GM04503 (cell line): Measurements from ENCODE around the gene MXD4.
A peak's percentile ranks its signal among the peaks of the same experiment; 100 is the strongest.

Experiments
- DNase-seq: peaks from one replicate; pipeline ENCODE4 v3.0.0-alpha.2; 2012; ENCODE audit warnings: low read depth

MXD4 gene

GRCh38 chr4:2262145-2262943, 435 bp upstream of the MXD4 start:
- peak; percentile 94 for DNase-seq

GRCh38 chr4:2261110-2261852, 628 bp downstream of the MXD4 start:
- DNase-seq = no peak

GRCh38 chr4:2260344-2261109, 1.4 kb downstream of the MXD4 start:
- no peak for DNase-seq

- no peak for DNase-seq
Observed at GRCh38 chr4:2259541-2260343, 2.2 kb downstream of the MXD4 start.

GRCh38 chr4:2259036-2259540, 2.8 kb downstream of the MXD4 start:
- DNase-seq = no peak

GRCh38 chr4:2258091-2259035, 3.5 kb downstream of the MXD4 start:
- no peak for DNase-seq

GRCh38 chr4:2257361-2258081, 4.4 kb downstream of the MXD4 start:
- DNase-seq = no peak

- DNase-seq = no peak
Observed at GRCh38 chr4:2256781-2257191, 5.1 kb downstream of the MXD4 start.

- no peak for DNase-seq
Observed at GRCh38 chr4:2256156-2256731, 5.7 kb downstream of the MXD4 start.

GRCh38 chr4:2255501-2256155, 6.3 kb downstream of the MXD4 start:
- no peak for DNase-seq

GRCh38 chr4:2254665-2255500, 7.0 kb downstream of the MXD4 start:
- no peak for DNase-seq

- DNase-seq = no peak
Observed at GRCh38 chr4:2253160-2254084, 8.5 kb downstream of the MXD4 start.

GRCh38 chr4:2252530-2253091, 9.3 kb downstream of the MXD4 start:
- DNase-seq = no peak

- no peak for DNase-seq
Observed at GRCh38 chr4:2251795-2252529, 9.9 kb downstream of the MXD4 start.

GRCh38 chr4:2251073-2251794, 10.7 kb downstream of the MXD4 start:
- no peak for DNase-seq
